OCI-LY1 (cell line): ENCODE measurements around the gene FADS6.

Experiments used
- CTCF ChIP-seq: fragments of 200-600 bp; sonication (generic), shearing (Covaris generic); IDR thresholded peaks from 2 replicates; pipeline ENCODE4 v1.5.1; 2017; ENCODE audit warnings: mild to moderate bottlenecking, antibody characterized with exemption, low read length, moderate library complexity, mixed read lengths
- EZH2 ChIP-seq: fragments of 200-600 bp; sonication (generic), shearing (Covaris generic); IDR thresholded peaks from 2 replicates; pipeline ENCODE4 v1.8.0; 2017; ENCODE audit warnings: borderline replicate concordance, mixed run types, mild to moderate bottlenecking, antibody characterized with exemption, low read length, moderate library complexity, mixed read lengths

DNA sequence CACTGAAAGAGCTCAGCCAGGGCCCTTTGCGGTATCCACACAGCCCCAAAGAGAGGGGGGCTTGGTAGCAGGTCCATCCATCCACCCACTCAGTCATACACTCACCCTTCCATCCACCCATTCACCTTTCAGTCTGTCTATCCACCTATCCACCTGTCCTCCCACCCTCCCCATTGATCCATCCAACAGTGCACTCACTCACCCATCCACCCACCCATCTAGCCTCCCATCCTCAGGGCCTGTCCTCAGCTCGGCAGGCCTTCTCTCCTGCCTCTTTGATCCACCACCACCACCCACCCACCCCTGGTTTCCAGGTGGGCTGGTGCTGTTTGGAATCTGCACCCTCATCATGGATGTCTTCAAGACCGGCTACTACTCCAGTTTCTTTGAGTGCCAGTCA lies 31.8 kb upstream of the FADS6 start:
- TF ChIP-seq CTCF (no peak), EZH2 (no peak)
